HG03045 (cell line): ENCODE data around the gene LIN7B.
"Not testable (repeated sequence)": the region's sequence is repeated elsewhere in the genome, so short reads cannot be mapped to it uniquely, and the experiment has no call there.

Experiments used
- ATAC-seq: cut with Tn5 transposase; IDR thresholded peaks from one replicate; pipeline ENCODE4 v1.9.1; 2021; ENCODE audit warnings: mild to moderate bottlenecking, moderate library complexity; ENCODE audit not compliant: unreplicated experiment

The LIN7B gene

GRCh38 chr19:49141352-49141751 is 27.2 kb downstream of the LIN7B start:
- no peak for ATAC-seq

DNA sequence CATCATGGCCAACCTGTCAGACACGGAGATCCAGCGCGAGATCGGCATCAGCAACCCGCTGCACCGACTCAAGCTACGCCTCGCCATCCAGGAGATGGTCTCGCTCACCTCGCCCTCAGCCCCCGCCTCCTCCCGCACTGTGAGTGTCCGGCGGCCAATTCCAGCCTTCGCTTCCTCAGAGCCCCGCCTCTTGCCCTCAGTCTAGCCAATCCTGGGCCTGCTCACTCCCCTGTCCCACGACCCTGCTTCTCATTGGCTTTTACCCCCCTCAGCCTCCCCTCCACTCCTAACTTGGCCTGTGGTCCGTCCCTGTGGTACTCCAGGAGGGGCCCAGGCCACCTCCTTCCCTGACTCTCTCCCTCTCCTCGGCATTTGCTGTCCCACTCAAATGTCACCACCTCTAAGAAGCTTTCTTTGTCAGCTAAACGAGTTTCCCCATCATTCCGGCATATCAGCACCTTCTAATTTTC is 28.7 kb downstream of the LIN7B start:
- peak; percentile 71 for ATAC-seq

GRCh38 chr19:49145573-49146407 is 31.6 kb downstream of the LIN7B start:
- ATAC-seq, result no peak

GRCh38 chr19:49146408-49146770 is 32.2 kb downstream of the LIN7B start:
- not testable (repeated sequence) for ATAC-seq

GRCh38 chr19:49148044-49148682 is 34.0 kb downstream of the LIN7B start:
- ATAC-seq, result no peak

DNA sequence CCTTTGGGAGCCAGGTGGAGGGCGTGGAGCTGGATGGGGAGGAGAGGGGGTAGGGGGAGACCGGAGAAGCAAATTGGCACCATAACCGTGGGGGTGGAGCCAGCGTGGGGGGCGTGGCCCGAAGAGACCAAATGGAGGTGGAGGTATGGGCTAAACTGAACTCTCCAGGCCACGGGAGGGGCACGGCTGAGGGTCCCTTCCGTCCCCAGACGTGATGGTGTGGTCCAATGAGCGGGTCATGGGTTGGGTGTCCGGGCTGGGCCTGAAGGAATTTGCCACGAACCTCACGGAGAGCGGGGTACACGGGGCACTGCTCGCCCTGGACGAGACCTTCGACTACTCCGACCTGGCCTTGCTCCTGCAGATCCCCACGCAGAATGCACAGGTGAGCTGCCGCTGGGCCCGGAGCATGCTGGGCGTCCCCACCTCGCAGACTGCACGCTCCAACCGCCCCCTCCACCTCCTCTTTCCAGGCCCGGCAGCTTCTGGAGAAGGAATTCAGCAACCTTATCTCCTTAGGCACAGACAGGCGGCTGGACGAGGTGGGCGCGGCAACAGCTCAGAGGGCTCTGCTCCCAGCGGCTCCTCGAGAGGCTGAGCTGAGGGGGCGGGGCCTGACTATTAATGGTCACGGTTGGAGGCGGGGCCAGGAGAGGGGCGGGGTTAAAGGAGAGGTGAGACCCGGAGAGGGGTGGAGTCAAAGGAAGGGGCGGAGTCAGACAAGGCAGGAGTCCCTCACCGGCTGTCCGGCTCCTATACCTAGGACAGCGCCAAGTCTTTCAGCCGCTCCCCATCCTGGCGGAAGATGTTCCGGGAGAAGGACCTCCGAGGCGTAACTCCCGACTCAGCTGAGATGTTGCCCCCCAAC is 34.8 kb downstream of the LIN7B start:
- no peak for ATAC-seq

DNA sequence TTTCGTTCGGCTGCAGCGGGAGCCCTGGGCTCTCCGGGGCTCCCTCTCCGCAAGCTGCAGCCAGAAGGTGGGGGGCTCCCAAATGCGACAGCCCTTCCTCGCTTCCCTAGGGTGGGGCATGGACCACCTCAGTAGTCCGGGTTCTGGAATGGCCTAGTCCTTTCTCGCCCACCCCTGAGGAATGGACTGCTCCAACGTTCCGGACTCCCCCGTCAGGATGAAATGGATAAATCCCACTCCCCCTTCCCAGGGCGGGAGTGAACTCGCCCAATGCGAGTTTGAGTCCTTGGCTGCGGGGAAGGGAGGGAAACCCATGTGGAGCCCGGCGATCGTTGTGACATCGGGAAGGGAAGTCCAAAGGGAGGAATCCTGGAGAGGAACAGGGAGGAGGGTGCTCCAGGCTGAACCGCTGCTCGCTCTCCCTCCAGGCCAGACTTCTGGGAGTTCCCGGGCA is 35.5 kb downstream of the LIN7B start:
- no peak for ATAC-seq

DNA sequence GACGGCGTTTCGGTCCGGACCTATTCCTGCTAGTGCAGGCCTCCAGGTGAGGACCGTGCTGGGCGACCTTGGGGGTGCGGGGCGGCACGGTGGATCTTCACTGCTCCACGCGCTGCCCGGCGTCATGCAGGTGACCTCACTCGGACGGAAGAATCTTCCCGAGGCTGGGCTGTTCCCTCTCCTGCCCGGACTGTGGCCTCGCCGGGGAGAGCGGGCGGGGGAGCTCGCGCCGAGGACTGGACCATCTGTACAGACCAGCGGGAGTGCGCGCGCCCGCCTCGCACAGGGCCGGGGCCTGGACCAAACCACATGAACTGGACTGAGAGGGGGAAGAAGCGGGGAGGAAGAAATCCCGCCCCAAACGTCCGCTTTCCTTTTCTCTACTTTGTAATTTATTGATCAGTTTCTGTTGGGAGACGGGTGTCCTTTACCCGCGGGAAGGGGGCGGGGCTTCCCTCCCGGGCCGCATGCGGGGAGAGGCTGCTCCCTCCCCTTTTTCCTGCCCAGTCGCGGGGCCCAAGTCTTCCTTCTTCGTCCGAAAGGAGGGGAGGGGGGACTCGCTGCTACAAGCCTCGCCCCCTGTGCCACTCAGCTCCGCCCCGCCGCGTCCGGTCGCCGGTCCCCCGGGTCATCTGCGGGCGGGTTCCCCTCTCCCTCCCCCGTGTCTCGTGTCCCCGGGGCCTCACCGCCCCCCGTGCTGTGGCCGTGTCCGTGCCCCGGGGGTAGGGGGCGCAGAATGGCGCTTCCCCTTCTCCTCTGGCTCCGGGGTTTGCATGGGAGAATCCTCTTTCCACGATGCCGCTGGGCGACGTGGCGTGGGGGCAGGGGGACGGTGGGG is 36.2 kb downstream of the LIN7B start:
- ATAC-seq, result no peak

- ATAC-seq, result no peak
Observed at GRCh38 chr19:49150944-49151243, 36.7 kb downstream of the LIN7B start.

GRCh38 chr19:49151267-49152118 is 37.3 kb downstream of the LIN7B start:
- ATAC-seq, result no peak

DNA sequence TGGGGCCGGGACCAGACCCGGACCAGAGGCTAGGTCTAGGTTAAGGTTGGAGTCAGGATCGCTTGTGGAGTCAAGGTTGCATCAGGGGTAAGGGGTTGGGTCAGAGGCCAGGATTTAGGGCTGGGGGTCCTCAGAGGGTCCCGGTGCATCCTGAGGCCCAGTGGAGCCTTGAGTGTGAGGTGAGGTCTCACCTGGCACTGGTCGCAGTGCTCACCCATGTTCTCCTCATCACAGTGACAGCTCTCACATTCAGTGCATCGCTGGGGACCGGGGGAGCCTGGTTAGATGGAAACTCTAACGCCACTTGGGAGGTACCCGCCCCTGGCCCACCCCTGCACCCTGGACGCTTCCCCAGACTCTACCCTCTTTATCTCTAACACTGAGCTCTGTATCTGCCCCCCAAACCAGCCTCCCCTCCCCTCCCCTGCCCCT is 38.0 kb downstream of the LIN7B start:
- ATAC-seq, result no peak

DNA sequence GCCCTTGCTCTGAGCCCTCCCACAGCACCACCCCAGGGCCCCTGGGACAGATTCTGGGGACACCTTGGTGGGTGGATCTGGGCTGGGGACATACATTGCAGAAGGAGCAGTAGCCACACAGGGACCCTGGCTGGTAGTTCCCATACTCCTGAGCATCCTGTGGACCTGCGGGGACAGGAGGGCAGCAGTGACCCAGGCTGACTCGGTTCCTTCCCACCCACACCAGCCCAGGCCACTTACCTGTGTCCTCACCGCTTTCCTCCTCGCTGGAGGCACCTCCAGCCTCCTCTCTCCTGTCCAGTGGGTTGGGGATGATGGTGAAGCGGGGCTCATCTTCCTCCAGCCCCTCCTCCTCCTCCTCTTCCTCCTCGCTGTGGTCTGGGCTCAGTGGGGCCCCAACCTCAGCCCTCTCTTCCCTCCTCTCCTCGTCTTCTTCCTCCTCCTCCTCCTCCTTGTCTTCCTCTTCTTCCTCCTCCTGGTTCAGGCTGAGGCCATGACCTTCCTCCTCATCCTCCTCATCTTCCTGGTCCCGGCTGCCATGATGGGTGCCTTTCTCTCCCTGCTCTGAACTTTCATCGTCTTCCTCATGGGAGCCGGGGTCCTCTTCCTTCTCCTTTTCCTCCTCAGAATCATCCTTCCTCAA is 39.1 kb downstream of the LIN7B start:
- no peak for ATAC-seq

- no peak for ATAC-seq
Observed at GRCh38 chr19:49154279-49154678, 40.1 kb downstream of the LIN7B start.

GRCh38 chr19:49155005-49155819 is 41.0 kb downstream of the LIN7B start, which contains the start of gene HRC:
Gene HRC (minus strand): TSS chr19:49155396. CDS start chr19:49155237, 159 bp downstream.
- ATAC-seq, result no peak

DNA sequence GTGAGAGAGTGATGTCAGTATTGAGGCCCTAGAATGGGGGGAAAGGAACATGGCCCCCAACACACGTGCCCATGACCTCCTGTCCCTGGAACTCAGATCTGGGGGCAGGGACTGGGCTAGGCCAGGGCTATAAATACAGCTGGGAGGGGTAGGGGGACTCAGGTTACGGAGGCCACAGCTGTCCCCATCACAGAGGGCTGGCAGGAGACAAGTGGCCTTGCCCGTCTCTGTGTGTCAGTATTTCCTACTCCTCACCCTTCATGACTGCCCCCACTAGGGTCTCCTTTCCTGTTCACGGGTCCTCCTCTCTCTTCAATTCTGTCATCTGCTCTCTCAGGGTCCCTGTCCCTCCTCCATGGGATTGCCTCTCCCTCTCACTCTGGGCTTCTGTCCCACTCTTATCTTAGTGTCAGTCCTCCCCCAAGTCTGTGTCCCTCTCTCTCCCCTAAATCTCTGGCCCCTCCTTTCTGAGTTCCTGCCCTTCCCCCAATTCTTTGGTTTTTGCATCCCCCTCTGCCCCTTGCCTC is 41.7 kb downstream of the LIN7B start:
- ATAC-seq, result no peak

GRCh38 chr19:49157445-49158224 is 43.5 kb downstream of the LIN7B start, which contains the start of gene TRPM4:
Gene TRPM4 (plus strand): TSS chr19:49157792. CDS start chr19:49157867, 75 bp downstream.
- ATAC-seq, result no peak
